HepG2 (cell line): ENCODE data around the gene TTLL8. TPM values are rescaled to one million over a fixed set of nuclear protein-coding genes. Genes with fewer than 3 reads are reported as not detected.
A peak's percentile ranks its signal among the peaks of the same experiment; 100 is the strongest.

ENCODE experiments used
- ATM ChIP-seq: fragments of 450-650 bp; IDR thresholded peaks from 2 replicates; pipeline ENCODE4 v1.7.1; 2017; ENCODE audit warnings: mild to moderate bottlenecking, borderline replicate concordance
- CEBPB ChIP-seq: IDR thresholded peaks from 2 replicates; pipeline ENCODE4 v1.6.1; 2011; ENCODE audit warnings: low read depth, low read length, improper control_type of control experiment, borderline replicate concordance
- CENPT ChIP-seq: sonication (generic); formaldehyde crosslinking; IDR thresholded peaks from 2 replicates; pipeline ENCODE4 v1.8.0; 2022; ENCODE audit warnings: low read depth, mild to moderate bottlenecking, moderate library complexity, missing genetic modification reagents
- DNMT1 ChIP-seq: sonication (generic); formaldehyde crosslinking; IDR thresholded peaks from 2 replicates; pipeline ENCODE4 v1.5.1; 2020; ENCODE audit warnings: mild to moderate bottlenecking, missing genetic modification reagents
- GFI1 ChIP-seq: sonication (generic); formaldehyde crosslinking; IDR thresholded peaks from 2 replicates; pipeline ENCODE4 v1.5.0; 2020; ENCODE audit warnings: missing genetic modification reagents, mild to moderate bottlenecking, borderline replicate concordance
- KAT7 ChIP-seq: IDR thresholded peaks from 2 replicates; pipeline ENCODE4 v1.6.1; 2018; ENCODE audit warnings: borderline replicate concordance, missing compliant biosample characterization
- KDM5B ChIP-seq: sonication (generic); formaldehyde crosslinking; IDR thresholded peaks from 2 replicates; pipeline ENCODE4 v1.4.0; 2020; ENCODE audit warnings: missing genetic modification reagents, mild to moderate bottlenecking, borderline replicate concordance
- MTA1 ChIP-seq: sonication (generic); formaldehyde crosslinking; IDR thresholded peaks from 2 replicates; pipeline ENCODE4 v1.4.0; 2020; ENCODE audit warnings: missing genetic modification reagents, mild to moderate bottlenecking, borderline replicate concordance
- MTF2 ChIP-seq: sonication (generic); formaldehyde crosslinking; IDR thresholded peaks from 2 replicates; pipeline ENCODE4 v1.5.0; 2020; ENCODE audit warnings: missing genetic modification reagents, borderline replicate concordance
- PBX3 ChIP-seq: sonication (generic); formaldehyde crosslinking; IDR thresholded peaks from 2 replicates; pipeline ENCODE4 v1.8.1; 2023; ENCODE audit warnings: missing genetic modification reagents, inconsistent platforms, borderline replicate concordance
- REXO4 ChIP-seq: sonication (generic); formaldehyde crosslinking; IDR thresholded peaks from 2 replicates; pipeline ENCODE4 v1.8.0; 2022; ENCODE audit warnings: missing genetic modification reagents, mild to moderate bottlenecking, borderline replicate concordance
- RNF2 ChIP-seq: fragments of 450-650 bp; conservative IDR thresholded peaks from 2 replicates; pipeline ENCODE4 v1.6.1; 2016; ENCODE audit warnings: low read depth
- SOX5 ChIP-seq: IDR thresholded peaks from 2 replicates; pipeline ENCODE4 v1.6.1; 2016; ENCODE audit warnings: borderline replicate concordance
- SP5 ChIP-seq: IDR thresholded peaks from 2 replicates; pipeline ENCODE4 v1.6.1; 2016; ENCODE audit warnings: low read depth, borderline replicate concordance
- SPEN ChIP-seq: sonication (generic); formaldehyde crosslinking; IDR thresholded peaks from 2 replicates; pipeline ENCODE4 v1.5.1; 2020; ENCODE audit warnings: low read depth, mild to moderate bottlenecking, missing genetic modification reagents
- TAF1 ChIP-seq: sonication (generic); formaldehyde crosslinking; IDR thresholded peaks from 2 replicates; pipeline ENCODE4 v1.4.0; 2020; ENCODE audit warnings: missing genetic modification reagents
- TOE1 ChIP-seq: sonication (generic); formaldehyde crosslinking; IDR thresholded peaks from 2 replicates; pipeline ENCODE4 v1.4.0; 2020; ENCODE audit warnings: mild to moderate bottlenecking, missing genetic modification reagents
- ZBTB49 ChIP-seq: sonication (generic); formaldehyde crosslinking; IDR thresholded peaks from 2 replicates; pipeline ENCODE4 v1.4.0; 2020; ENCODE audit warnings: missing genetic modification reagents, borderline replicate concordance
- ZMYM2 ChIP-seq: sonication (generic); formaldehyde crosslinking; IDR thresholded peaks from 2 replicates; pipeline ENCODE4 v1.8.0; 2022; ENCODE audit warnings: mild to moderate bottlenecking, missing genetic modification reagents
- ZNF143 ChIP-seq: sonication (generic); formaldehyde crosslinking; IDR thresholded peaks from 2 replicates; pipeline ENCODE4 v1.4.0; 2020; ENCODE audit warnings: missing genetic modification reagents
- ZNF205 ChIP-seq: IDR thresholded peaks from 2 replicates; pipeline ENCODE4 v1.6.1; 2018; ENCODE audit warnings: missing biosample characterization, missing genetic modification reagents
- ZNF317 ChIP-seq: sonication (generic); formaldehyde crosslinking; IDR thresholded peaks from 2 replicates; pipeline ENCODE4 v1.5.0; 2020; ENCODE audit warnings: mild to moderate bottlenecking, missing genetic modification reagents
- ZNF331 ChIP-seq: sonication (generic); formaldehyde crosslinking; IDR thresholded peaks from 2 replicates; pipeline ENCODE4 v1.4.0; 2020; ENCODE audit warnings: missing genetic modification reagents
- ZNF367 ChIP-seq: sonication (generic); formaldehyde crosslinking; IDR thresholded peaks from 2 replicates; pipeline ENCODE4 v1.4.0; 2020; ENCODE audit warnings: missing genetic modification reagents, borderline replicate concordance
- ZNF382 ChIP-seq: sonication (generic); formaldehyde crosslinking; IDR thresholded peaks from 2 replicates; pipeline ENCODE4 v1.5.0; 2020; ENCODE audit warnings: missing genetic modification reagents, mild to moderate bottlenecking, borderline replicate concordance
- ZNF496 ChIP-seq: sonication (generic); formaldehyde crosslinking; IDR thresholded peaks from 2 replicates; pipeline ENCODE4 v1.8.1; 2023; ENCODE audit warnings: mild to moderate bottlenecking, moderate library complexity, missing genetic modification reagents; ENCODE audit not compliant: insufficient replicate concordance
- ZNF530 ChIP-seq: sonication (generic); formaldehyde crosslinking; IDR thresholded peaks from 2 replicates; pipeline ENCODE4 v1.5.0; 2020; ENCODE audit warnings: low read depth, mild to moderate bottlenecking, missing genetic modification reagents
- ZNF550 ChIP-seq: sonication (generic); formaldehyde crosslinking; IDR thresholded peaks from 2 replicates; pipeline ENCODE4 v1.4.0; 2020; ENCODE audit warnings: mild to moderate bottlenecking, missing genetic modification reagents, borderline replicate concordance
- ZNF720 ChIP-seq: sonication (generic); formaldehyde crosslinking; IDR thresholded peaks from 2 replicates; pipeline ENCODE4 v1.4.0; 2020; ENCODE audit warnings: missing genetic modification reagents
- polyA plus RNA-seq, 8 experiments: library from polyadenylated mRNA; depleted of rRNA in 3 of 8; stranded (reverse) in 7 of 8; unstranded in 1 of 8; fragments of >200 nt; fragmentation: Illumina TruSeq in 4 of 8; extraction: Trizol in 4 of 8; gene quantifications; 2 replicates each; pipeline versions ENCODE4 v1.2.1 to v1.2.3, GENCODE V29; 2011 to 2016; ENCODE audit warnings: low read depth in 4 of 8, missing spikeins in 1 of 8, mixed read lengths in 1 of 8; ENCODE audit not compliant: insufficient read depth in 1 of 8
- total RNA-seq, 5 experiments: library from RNA; depleted of rRNA; stranded (reverse); fragments of >200 nt; fragmentation: Illumina TruSeq; extraction: Trizol; gene quantifications; 2 replicates each; pipeline ENCODE4 v1.2.3, GENCODE V29; 2016; ENCODE audit warnings: low read depth in 1 of 5

TTLL8 gene
- total and polyA plus RNA-seq, 2 of the 13 experiments (the other 11 are each of a cell fraction or from before 2014, with no cell fraction given): not detected

GRCh38 chr22:49970528-49971231 lies 87.4 kb downstream of the TTLL8 start (continued):
- TF ChIP-seq ZBTB49 (CRISPR knock-in tag) (peak; percentile 72; the same call in 1 of the 2 replicates), ZNF317 (CRISPR knock-in tag) (peak; percentile 38; the same call in 1 of the 2 replicates), PBX3 (CRISPR knock-in tag) (no peak), RNF2 (peak; percentile 82), ZNF496 (CRISPR knock-in tag) (no peak), CENPT (CRISPR knock-in tag) (no peak), ZNF530 (CRISPR knock-in tag) (no peak), ZNF143 (CRISPR knock-in tag) (0 out of 2 replicates have a peak, but pooled peaks have one; percentile 11), REXO4 (CRISPR knock-in tag) (no peak), SP5 (CRISPR knock-in tag) (peak; percentile 92), MTF2 (CRISPR knock-in tag) (peak; percentile 48; the same call in 1 of the 2 replicates), ZNF382 (CRISPR knock-in tag) (no peak), CEBPB (no peak), ZNF205 (CRISPR knock-in tag) (peak; percentile 60; the same call in 1 of the 2 replicates), TOE1 (CRISPR knock-in tag) (no peak), ZNF331 (peak; percentile 78), KAT7 (CRISPR knock-in tag) (no peak), ZNF550 (CRISPR knock-in tag) (no peak; the same call in 1 of the 2 replicates), SOX5 (CRISPR knock-in tag) (peak; percentile 85; the same call in 1 of the 2 replicates), DNMT1 (CRISPR knock-in tag) (no peak), TAF1 (CRISPR knock-in tag) (peak; percentile 78), SPEN (peak; percentile 87; the same call in 1 of the 2 replicates), ZMYM2 (CRISPR knock-in tag) (no peak), ZNF367 (CRISPR knock-in tag) (no peak; the same call in 1 of the 2 replicates), ATM (no peak), ZNF720 (CRISPR knock-in tag) (no peak), GFI1 (CRISPR knock-in tag) (peak; percentile 41; the same call in 1 of the 2 replicates), MTA1 (CRISPR knock-in tag) (peak; percentile 81), KDM5B (CRISPR knock-in tag) (peak; percentile 20; the same call in 1 of the 2 replicates)
